KMS-11 (cell line): ENCODE results near the gene NUAK2.

Experiments used
- H2AFZ ChIP-seq: fragments of 200-600 bp; sonication (generic); 2 replicates; pipeline ENCODE4 v1.6.1; 2016; ENCODE audit warnings: antibody characterized with exemption, mixed run types, low read depth
- H3K27ac ChIP-seq: fragments of 200-600 bp; sonication (generic); 2 replicates; pipeline ENCODE4 v1.6.1; 2016; ENCODE audit warnings: mild to moderate bottlenecking, mixed run types
- H3K27me3 ChIP-seq: fragments of 200-600 bp; sonication (generic); 2 replicates; pipeline ENCODE4 v1.6.1; 2017; ENCODE audit warnings: mild to moderate bottlenecking, low read depth, mixed run types, moderate library complexity; ENCODE audit not compliant: insufficient read depth
- H3K36me3 ChIP-seq: fragments of 200-600 bp; sonication (generic); 2 replicates; pipeline ENCODE4 v1.6.1; 2017; ENCODE audit warnings: mild to moderate bottlenecking, mixed run types; ENCODE audit not compliant: insufficient read depth
- H3K4me1 ChIP-seq: fragments of 200-600 bp; sonication (generic); 2 replicates; pipeline ENCODE4 v1.6.1; 2016; ENCODE audit warnings: mild to moderate bottlenecking, low read depth, mixed run types; ENCODE audit not compliant: poor library complexity, severe bottlenecking
- H3K4me2 ChIP-seq: fragments of 200-600 bp; sonication (generic); 2 replicates; pipeline ENCODE4 v1.7.0; 2016; ENCODE audit warnings: mild to moderate bottlenecking, mixed run types
- H3K4me3 ChIP-seq: fragments of 200-600 bp; sonication (generic); IDR thresholded peaks from 2 replicates; pipeline ENCODE4 v1.6.1; 2017; ENCODE audit warnings: low read depth, low read length, mixed read lengths; ENCODE audit not compliant: insufficient read depth
- H3K79me2 ChIP-seq: fragments of 200-600 bp; sonication (generic); 2 replicates; pipeline ENCODE4 v1.6.1; 2016; ENCODE audit warnings: low read depth, mixed run types; ENCODE audit not compliant: insufficient read depth
- H3K9ac ChIP-seq: fragments of 200-600 bp; sonication (generic); 2 replicates; pipeline ENCODE4 v1.6.1; 2016; ENCODE audit warnings: mild to moderate bottlenecking, mixed run types
- H4K20me1 ChIP-seq: fragments of 200-600 bp; sonication (generic); 2 replicates; pipeline ENCODE4 v1.6.1; 2016; ENCODE audit warnings: mild to moderate bottlenecking, mixed run types; ENCODE audit not compliant: insufficient read depth
- TF ChIP-seq, protein P1 (sequence below): fragments of 200-600 bp; sonication (generic); conservative IDR thresholded peaks from 2 replicates; pipeline ENCODE4 v1.6.1; 2017; ENCODE audit warnings: low read depth, mild to moderate bottlenecking, antibody characterized with exemption, low read length, moderate library complexity, mixed read lengths

Gene NUAK2

DNA sequence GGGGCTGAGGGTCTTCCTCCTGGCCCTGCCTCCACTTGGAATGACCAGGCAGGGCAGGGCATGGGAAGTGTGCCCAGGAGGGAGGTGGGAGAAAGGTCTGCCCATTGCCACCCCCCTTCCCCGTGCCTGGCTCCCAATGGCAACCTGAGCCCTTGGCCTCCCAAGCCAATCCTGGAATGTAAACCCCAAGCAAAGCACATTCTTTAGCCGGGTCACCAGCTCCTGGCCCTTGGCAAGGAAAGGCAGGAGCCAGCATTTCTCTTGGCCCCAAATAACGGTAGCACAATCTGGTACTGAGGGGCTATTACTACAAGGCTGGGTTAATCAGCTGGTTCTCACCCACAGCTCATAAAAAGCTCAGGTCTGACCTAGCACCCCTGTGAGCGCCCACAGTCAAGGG lies 6.9 kb upstream of the NUAK2 start:
- Histone ChIP-seq H3K9ac (no peak overlapping the region), H3K4me3 (no peak overlapping the region), H4K20me1 (no peaks in the 10 kb centered on the region), H3K4me1 (peaks cover 17% of the 10 kb centered on the region), H3K27me3 (no peaks in the 10 kb centered on the region; the same call in 1 of the 2 replicates), H3K27ac (no peak overlapping the region), H2AFZ (no peak overlapping the region), H3K36me3 (no peaks in the 10 kb centered on the region), H3K79me2 (no peaks in the 10 kb centered on the region), H3K4me2 (no peak overlapping the region)
- TF ChIP-seq, protein P1, sequence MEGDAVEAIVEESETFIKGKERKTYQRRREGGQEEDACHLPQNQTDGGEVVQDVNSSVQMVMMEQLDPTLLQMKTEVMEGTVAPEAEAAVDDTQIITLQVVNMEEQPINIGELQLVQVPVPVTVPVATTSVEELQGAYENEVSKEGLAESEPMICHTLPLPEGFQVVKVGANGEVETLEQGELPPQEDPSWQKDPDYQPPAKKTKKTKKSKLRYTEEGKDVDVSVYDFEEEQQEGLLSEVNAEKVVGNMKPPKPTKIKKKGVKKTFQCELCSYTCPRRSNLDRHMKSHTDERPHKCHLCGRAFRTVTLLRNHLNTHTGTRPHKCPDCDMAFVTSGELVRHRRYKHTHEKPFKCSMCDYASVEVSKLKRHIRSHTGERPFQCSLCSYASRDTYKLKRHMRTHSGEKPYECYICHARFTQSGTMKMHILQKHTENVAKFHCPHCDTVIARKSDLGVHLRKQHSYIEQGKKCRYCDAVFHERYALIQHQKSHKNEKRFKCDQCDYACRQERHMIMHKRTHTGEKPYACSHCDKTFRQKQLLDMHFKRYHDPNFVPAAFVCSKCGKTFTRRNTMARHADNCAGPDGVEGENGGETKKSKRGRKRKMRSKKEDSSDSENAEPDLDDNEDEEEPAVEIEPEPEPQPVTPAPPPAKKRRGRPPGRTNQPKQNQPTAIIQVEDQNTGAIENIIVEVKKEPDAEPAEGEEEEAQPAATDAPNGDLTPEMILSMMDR = no peak

DNA sequence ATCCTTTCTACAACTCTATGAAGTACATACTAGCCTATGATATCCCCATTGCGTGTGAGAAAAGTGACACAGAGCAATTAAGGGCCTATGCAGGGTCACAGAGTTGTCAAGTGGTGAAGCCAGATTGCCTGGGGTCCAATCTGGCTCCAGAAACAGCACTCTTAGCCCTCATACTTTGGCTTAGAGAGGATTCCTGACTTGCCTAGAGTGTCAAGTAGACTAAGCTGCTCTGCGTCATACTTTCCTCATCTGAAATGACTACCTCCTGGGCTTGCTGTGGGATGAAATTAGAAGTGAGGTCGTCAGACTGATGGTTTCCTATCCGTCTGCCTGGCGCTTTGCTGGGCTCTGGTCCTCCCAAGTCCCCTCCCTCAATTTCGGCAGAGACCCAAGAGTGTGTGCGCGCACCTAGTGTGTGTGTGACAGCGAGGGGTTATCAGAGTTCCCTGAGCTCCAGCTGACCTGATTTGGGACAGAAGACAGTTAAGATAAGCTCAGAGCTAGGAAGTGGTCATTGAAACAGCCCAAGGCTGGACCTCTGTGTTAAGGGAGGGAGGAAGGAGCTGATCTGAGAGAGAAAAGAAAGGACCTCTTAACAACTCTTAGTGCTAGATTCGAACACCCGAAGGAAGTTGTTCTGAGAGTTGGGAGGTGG lies 5.4 kb upstream of the NUAK2 start:
- TF ChIP-seq, protein P1 = no peak
- H3K27ac ChIP-seq = no peak overlapping the region; the same call in 1 of the 2 replicates

DNA sequence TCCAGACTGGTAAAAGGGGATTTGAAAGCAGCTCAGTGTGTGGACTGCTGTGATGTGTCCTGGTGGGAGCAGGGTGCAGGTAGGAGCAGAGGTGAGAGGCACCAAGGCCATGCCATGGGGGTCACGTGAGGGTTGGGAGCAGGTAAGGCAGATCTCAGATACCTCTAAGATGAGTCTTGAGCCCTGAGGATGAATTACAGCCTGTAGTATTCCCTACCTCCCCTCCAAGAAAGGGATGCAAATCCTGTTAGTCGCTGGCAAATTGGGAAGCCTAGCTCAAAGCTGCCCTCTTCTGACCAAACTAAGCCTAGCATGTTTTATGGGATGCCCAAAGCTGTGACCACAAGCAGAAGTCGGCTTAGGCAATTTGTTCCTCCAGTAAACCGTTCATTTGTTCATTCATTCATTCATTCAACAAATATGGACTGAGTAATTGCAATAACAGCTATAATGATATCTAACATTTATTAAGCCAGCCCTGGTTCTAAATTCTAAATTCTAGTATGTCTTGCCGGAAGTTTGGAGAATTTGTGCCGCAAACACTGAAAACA lies 3.9 kb upstream of the NUAK2 start:
- no peak overlapping the region for H3K4me3 ChIP-seq
- no peaks in the 10 kb centered on the region for H3K36me3 ChIP-seq
- H2AFZ ChIP-seq = peak overlapping the region; percentile 5; the same call in 1 of the 2 replicates
- H4K20me1 ChIP-seq = no peaks in the 10 kb centered on the region
- H3K9ac ChIP-seq = no peak overlapping the region
- no peak overlapping the region for H3K27ac ChIP-seq
- TF ChIP-seq, protein P1 = peak; percentile 93
- peak overlapping the region; percentile 21 for H3K4me2 ChIP-seq
- H3K79me2 ChIP-seq = no peaks in the 10 kb centered on the region
- H3K27me3 ChIP-seq = no peaks in the 10 kb centered on the region; the same call in 1 of the 2 replicates
- peaks cover 28% of the 10 kb centered on the region for H3K4me1 ChIP-seq

More for the DNA sequence above, 5.4 kb upstream of the NUAK2 start:
- H3K4me3 ChIP-seq = no peak overlapping the region
- no peak overlapping the region for H3K9ac ChIP-seq
- no peak overlapping the region for H3K4me2 ChIP-seq
- H4K20me1 ChIP-seq = no peaks in the 10 kb centered on the region
- no peaks in the 10 kb centered on the region for H3K36me3 ChIP-seq
- no peaks in the 10 kb centered on the region; the same call in 1 of the 2 replicates for H3K27me3 ChIP-seq
- no peak overlapping the region for H2AFZ ChIP-seq
- H3K79me2 ChIP-seq = no peaks in the 10 kb centered on the region
- peaks cover 18% of the 10 kb centered on the region for H3K4me1 ChIP-seq

DNA sequence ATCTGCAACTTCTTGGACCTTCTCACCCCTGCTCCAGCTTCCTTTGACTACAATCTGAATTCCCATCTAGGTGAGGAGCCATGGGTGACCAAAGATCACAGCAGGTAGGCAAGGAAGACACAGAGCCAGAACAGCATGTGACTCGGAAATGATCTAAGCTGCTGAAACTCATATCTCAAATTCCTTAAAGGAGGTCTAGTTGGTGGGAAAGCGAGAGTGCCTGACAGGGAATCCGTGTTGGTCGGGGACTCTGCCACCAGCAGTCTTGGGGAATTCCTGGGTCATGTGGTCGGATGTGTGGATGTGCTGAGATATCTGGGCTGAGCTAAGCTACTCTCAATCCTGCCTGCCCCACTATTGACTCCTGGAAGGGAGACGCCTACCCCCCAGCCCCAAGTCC lies 3.2 kb upstream of the NUAK2 start:
- TF ChIP-seq, protein P1 = no peak
- H2AFZ ChIP-seq = peak overlapping the region; percentile 5; the same call in 1 of the 2 replicates
- peaks cover 34% of the 10 kb centered on the region for H3K4me1 ChIP-seq
- no peak overlapping the region for H3K4me3 ChIP-seq
- H3K79me2 ChIP-seq = no peaks in the 10 kb centered on the region
- H3K9ac ChIP-seq = no peak overlapping the region
- no peaks in the 10 kb centered on the region for H4K20me1 ChIP-seq
- H3K27me3 ChIP-seq = no peaks in the 10 kb centered on the region; the same call in 1 of the 2 replicates
- H3K36me3 ChIP-seq = no peaks in the 10 kb centered on the region
- H3K4me2 ChIP-seq = peak overlapping the region; percentile 21
- H3K27ac ChIP-seq = no peak overlapping the region
